NCI-H446 (cell line): ENCODE measurements around the gene PNPLA5.

Experiments
- DNase-seq, 2 experiments: peaks; one replicate each; lab custom pipeline; 2025; lab: John Stamatoyannopoulos, UW

PNPLA5 gene

GRCh38 chr22:43901976-43902643, 10.3 kb upstream of the PNPLA5 start:
- DNase-seq: no peak

- no peak for DNase-seq
Measured at GRCh38 chr22:43900206-43900605, 8.4 kb upstream of the PNPLA5 start.

- DNase-seq: no peak
Measured at GRCh38 chr22:43897751-43898261, 6.0 kb upstream of the PNPLA5 start.

- no peak for DNase-seq
Measured at GRCh38 chr22:43895986-43896645, 4.3 kb upstream of the PNPLA5 start.

- DNase-seq: no peak
Measured at GRCh38 chr22:43894122-43894521, 2.3 kb upstream of the PNPLA5 start.

- no peak for DNase-seq
Measured at GRCh38 chr22:43893266-43893665, 1.5 kb upstream of the PNPLA5 start.

- no peak for DNase-seq
Measured at GRCh38 chr22:43892183-43892894, 526 bp upstream of the PNPLA5 start.

DNA sequence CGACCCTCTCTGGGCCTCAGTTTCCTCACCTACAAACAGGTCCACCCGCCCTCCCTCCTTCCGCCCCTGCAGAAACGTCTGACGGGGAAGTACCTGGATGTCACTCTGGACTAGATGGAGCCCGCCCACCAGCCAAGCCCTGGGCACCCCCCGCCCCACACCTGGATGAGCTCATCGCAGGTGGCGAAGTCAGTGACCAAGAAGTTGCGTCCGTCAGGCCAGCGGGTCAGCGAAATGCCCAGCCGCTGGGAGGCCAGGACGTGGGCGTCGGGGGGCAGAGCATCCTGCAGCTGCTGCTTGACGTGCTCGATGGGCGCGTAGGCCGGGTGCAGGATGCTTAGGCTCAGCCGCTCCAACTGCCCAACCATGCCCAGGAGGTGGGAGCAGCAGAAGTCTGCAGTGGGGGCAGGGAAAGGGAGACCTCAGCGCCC, 897 bp downstream of the PNPLA5 start:
- no peak for DNase-seq

GRCh38 chr22:43889860-43890253, 2.0 kb downstream of the PNPLA5 start:
- no peak for DNase-seq

GRCh38 chr22:43889201-43889859, 2.5 kb downstream of the PNPLA5 start:
- no peak for DNase-seq

DNA sequence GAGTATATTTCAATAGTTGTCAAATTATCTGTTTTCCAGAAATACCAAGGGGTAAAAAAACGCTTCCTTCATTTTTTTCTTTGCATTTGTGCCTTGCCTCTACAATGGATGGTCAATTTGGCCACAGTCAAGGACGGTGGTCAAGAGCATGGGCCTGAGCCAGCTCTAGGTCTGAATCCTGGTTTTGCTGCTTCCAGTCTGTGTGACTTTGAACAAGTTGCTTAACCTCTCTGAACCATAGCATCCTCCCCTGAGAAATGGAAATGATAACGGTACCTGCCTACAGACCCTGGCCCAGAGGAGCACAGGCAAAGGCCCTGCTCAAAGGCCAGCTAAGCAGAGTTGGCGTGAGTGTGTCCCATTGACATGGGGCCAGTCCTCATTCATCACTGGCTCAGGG, 3.1 kb downstream of the PNPLA5 start:
- DNase-seq: no peak

DNA sequence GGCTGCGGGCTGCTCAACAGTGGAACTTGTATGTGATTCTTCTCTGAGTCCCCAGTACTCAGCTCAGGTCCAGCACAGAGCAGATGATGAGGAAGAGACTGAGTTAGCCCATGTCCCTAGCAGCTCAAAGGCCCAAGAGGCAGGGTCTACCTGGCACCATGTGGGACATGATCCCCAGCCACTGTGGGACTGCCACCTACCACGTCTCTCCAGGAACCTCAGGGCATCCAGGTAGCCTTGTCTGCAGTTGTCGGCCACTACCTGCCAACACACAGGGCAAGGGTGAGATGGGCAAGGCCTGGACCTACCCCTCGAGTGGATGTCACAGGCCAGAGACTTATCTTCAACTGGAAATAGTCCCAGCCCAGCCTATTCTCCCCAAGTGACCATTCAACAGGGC, 4.4 kb downstream of the PNPLA5 start:
- DNase-seq: no peak

- no peak for DNase-seq
Measured at GRCh38 chr22:43886231-43886630, 5.6 kb downstream of the PNPLA5 start.

DNA sequence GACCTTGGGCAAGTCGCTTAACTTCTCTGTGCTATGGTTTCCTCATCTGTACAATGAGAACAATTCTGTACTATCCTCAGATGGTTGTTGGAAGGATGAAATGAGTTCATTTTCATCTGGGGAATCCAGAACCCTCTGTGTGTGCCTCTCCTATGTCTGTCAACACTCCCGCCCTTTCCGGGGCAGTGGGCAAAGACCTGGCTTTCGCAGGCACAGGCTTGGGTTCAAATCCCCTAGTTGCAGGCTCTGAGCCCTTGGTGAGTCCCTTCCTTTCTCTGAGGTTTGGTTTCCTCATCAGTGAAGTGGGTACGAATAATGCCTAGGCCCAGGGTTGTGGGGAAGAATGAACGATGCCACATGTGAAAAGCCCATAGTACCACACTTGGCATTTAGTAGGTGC, 6.0 kb downstream of the PNPLA5 start:
- no peak for DNase-seq

GRCh38 chr22:43885319-43885671, 6.5 kb downstream of the PNPLA5 start:
- DNase-seq: no peak

DNA sequence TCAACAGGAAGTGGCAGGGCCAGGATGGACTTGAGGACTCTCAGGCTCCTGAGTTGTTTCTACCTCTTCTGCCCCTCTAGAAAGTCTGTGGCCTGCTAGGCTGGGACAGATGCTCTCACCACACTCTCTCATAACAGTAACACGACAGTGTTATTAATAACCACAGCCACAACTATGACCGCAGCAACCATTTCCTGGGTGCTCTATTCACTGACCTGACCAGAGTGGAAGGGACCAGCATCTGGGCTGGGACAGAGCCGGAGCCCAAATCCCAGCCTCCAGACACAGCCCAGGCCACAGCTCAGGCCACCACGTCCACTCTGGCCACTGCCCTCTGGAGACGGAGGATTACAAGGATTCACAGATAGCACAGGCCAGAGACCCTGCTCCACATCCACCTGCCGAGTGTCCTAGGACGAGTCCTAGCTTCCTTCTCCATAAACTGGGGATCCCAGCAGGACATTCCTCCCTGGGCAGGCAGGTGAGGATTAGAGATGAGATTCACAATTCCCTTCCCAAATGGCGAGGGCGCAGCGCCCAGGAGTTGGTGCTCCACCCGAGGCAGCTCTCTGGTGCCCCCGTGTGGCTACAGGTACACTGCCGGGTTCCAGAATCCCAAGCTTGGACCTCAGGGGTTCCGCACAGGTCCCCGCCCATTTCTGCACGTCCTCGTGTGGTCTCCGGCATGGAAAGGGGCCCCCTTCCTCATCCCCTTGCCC, 7.1 kb downstream of the PNPLA5 start:
- DNase-seq: peak; percentile 31 to 72

- no peak for DNase-seq
Measured at GRCh38 chr22:43883719-43884415, 7.9 kb downstream of the PNPLA5 start.

- DNase-seq: peak in 1 of 2 experiments; percentile 66
Measured at GRCh38 chr22:43883012-43883661, 8.7 kb downstream of the PNPLA5 start.

DNA sequence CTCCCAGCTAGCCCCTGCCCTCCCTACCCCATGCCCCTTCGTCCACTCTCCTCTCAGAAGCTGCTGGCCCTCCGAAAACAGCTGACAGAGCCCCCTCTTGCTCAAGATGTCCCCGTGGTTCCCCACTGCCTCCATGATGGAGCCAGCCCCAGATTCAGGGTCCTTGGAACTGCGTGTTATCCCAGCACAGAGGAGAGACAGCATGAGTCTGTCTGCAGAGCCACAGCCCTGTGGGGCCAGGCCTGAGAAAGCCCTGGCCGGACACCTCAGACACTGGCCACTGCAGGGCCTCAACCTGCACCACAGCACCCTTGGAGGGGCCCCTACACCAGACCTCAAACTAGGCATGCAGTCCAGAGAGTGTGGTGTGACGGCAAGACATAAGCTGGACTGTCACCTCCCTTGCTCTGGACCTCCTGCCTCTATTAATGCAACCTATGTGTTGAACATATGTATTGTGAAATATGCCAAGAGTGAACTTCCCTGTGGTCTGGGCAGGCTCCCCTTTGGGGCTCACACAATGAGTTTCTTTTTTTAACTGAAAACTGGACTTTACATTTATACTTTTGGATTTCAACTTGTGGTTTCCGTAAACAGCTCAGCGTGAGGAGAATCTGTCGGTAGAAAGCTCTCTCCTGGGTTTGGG, 9.6 kb downstream of the PNPLA5 start:
- no peak for DNase-seq
